GM06990 (cell line): ENCODE data around the gene NPHP4.

Source experiments
- DNase-seq: peaks from one replicate; pipeline ENCODE4 v3.0.0-alpha.2; 2011; ENCODE audit not compliant: insufficient read length; ENCODE audit errors: extremely low read depth
- H3K27me3 ChIP-seq: replicated peaks from 2 replicates; pipeline ENCODE4 v1.6.0; 2011; ENCODE audit warnings: low read length; ENCODE audit not compliant: control insufficient read depth, insufficient read depth
- H3K36me3 ChIP-seq: 2 replicates; pipeline ENCODE4 v1.5.1; 2011; ENCODE audit warnings: low read length; ENCODE audit not compliant: control insufficient read depth, insufficient read depth
- H3K4me3 ChIP-seq: replicated peaks from 2 replicates; pipeline ENCODE4 v1.5.1; 2011; ENCODE audit warnings: low read depth, mild to moderate bottlenecking, control low read depth, low read length
- CTCF ChIP-seq: IDR thresholded peaks from 2 replicates; pipeline ENCODE4 v1.5.1; 2011; ENCODE audit warnings: low read length, control low read depth, mild to moderate bottlenecking, inconsistent platforms; ENCODE audit not compliant: insufficient read depth, poor library complexity, severe bottlenecking

Gene NPHP4

GRCh38 chr1:5836776-5837440, 155.3 kb downstream of the NPHP4 start:
- DNase-seq = no peak
- TF ChIP-seq CTCF = no peak
- no peak overlapping the region for H3K4me3 ChIP-seq
- H3K36me3 ChIP-seq = no peaks in the 10 kb centered on the region
- H3K27me3 ChIP-seq = no peaks in the 10 kb centered on the region

GRCh38 chr1:5835179-5835562, 157.1 kb downstream of the NPHP4 start:
- Histone ChIP-seq H3K36me3 (no peaks in the 10 kb centered on the region), H3K4me3 (no peak overlapping the region), H3K27me3 (no peaks in the 10 kb centered on the region)
- TF ChIP-seq CTCF = no peak
- no peak for DNase-seq

DNA sequence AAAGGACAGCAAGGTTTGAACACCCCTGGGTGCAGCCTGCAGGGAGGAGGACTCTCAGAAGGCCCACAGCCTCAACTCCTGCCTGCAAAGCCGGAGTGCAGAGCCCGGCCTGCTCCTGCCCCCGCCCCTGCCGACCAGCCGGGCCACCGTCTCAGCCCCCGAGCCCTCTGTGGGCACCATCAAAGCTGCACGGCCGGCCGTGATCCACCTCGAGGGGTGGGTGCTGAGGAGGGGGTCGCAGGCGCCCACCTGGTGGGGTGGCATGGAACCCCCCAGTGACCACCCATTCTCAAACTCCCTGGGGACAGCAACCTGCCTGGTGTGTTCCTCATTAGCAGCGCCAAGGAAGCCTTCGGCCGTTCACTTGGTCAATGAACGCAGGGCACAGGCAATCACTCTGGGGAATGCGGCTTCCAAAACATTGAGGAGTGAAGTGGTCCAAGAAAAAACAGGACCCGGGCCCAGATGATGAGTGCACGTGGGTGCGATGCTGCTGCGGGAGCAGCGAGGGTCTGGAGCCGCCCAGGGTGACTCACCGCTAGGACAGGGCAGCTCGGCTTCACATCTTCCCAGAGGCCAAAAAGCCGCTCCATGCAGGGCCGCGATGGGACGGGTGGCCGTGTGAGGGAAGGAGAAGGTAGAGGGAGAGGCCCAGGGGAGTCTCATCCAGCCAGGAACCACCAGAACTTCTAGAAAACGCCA, 157.6 kb downstream of the NPHP4 start:
- no peak for DNase-seq

DNA sequence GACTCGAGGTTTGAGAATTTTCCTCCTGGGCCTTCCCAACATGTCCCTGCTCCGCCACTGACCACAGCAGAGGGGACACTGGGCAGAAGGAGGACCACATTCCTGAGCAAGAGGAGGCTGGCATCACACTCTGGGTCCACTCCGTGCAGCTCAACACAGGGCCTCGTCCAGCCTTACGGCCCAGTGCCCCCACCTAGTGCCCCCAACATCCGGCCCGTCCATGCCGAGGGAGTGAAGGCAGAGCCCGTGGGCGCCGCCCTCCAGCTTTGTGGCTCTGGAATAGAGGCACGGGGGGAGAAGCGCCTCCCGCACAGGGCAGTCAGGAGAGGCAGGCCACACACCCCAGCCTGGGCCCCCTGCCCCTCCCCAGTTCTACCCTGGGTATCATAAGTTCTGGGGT, 158.3 kb downstream of the NPHP4 start:
- TF ChIP-seq CTCF = no peak
- no peak for DNase-seq
- H3K27me3 ChIP-seq = no peaks in the 10 kb centered on the region
- no peaks in the 10 kb centered on the region for H3K36me3 ChIP-seq
- H3K4me3 ChIP-seq = no peak overlapping the region

More for the DNA sequence above, 157.6 kb downstream of the NPHP4 start:
- Histone ChIP-seq H3K27me3 (no peaks in the 10 kb centered on the region), H3K4me3 (no peak overlapping the region), H3K36me3 (no peaks in the 10 kb centered on the region)
- no peak for TF ChIP-seq CTCF

DNA sequence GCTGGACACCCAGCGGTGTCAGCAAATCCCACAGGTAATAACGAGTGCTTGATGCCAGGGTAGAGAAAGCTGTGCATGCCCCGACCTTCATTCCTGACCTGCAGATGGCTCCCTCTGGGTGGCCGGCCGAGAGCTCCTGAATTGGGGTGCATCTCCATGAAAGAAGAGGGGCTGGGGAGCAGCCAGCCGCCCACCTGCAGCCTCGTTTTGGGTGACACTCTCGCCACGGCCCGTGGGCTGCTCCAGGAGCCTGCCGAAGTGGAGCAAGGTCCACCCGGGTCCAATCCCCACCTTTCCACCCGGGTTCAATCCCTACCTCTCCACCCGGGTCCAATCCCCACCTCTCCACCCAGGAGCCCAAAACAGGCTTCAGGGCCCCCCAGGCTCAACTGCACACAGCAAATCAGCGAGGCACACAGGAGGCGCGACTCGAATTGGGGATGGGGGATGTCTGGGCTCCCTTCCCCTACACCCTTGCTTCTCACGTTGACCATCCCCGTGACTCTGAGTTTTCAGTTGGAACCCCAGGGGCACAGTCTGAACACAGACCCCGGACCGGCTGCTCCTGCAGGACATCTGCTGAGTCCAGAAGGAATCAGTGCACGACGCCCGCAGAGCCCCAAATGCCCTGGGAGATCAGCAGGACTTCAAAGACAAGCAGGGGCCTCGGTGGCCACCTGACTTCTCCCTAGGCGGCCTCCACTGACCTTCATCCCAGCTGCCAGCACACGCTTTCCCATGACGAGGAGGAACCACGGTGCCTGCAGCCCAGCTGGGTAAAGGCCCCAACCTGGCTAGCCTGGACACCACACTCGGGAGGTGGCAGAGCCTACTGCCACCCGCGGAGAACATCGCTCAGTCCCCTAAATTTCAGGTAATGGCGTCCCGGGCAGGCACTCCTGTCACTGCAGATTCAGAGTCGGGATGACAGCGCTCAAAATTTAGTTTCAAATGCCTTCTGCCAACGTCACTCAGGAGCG, 159.0 kb downstream of the NPHP4 start:
- Histone ChIP-seq H3K27me3 (no peaks in the 10 kb centered on the region), H3K36me3 (no peaks in the 10 kb centered on the region), H3K4me3 (no peak overlapping the region)
- TF ChIP-seq CTCF = no peak
- DNase-seq = no peak
